Tibial nerve (tissue), 4 donors: ENCODE results near the gene MRPL54. TPM values are rescaled to one million over a fixed set of nuclear protein-coding genes. Genes with fewer than 3 reads are reported as not detected.

Experiments used
- DNase-seq, 2 donors: peaks; one replicate each; pipeline ENCODE4 v3.0.0-alpha.2; 2019; ENCODE audit warnings: low spot score in 2 of 2
- H3K27ac ChIP-seq, 4 donors: fragments of 200-600 bp; sonication (generic) in 3 of 4; one replicate each; pipeline ENCODE4 v1.5.1; 2017 to 2019; ENCODE audit warnings: mild to moderate bottlenecking in 1 of 4
- H3K27me3 ChIP-seq, 2 donors: fragments of 200-600 bp; sonication (generic) in 1 of 2; one replicate each; pipeline versions ENCODE4 v1.5.1 to v1.6.0; 2017 to 2019
- H3K36me3 ChIP-seq, 3 donors: fragments of 200-600 bp; sonication (generic); one replicate each; pipeline ENCODE4 v1.5.1; 2018 to 2019
- H3K4me1 ChIP-seq, 4 donors: fragments of 200-600 bp; sonication (generic) in 3 of 4; one replicate each; pipeline ENCODE4 v1.5.1; 2017 to 2019
- H3K4me3 ChIP-seq, 4 donors: fragments of 200-600 bp; sonication (generic) in 3 of 4; one replicate each; pipeline ENCODE4 v1.5.1; 2017 to 2019; ENCODE audit warnings: mild to moderate bottlenecking in 1 of 4, moderate library complexity in 1 of 4
- H3K9me3 ChIP-seq, 4 donors: fragments of 200-600 bp; sonication (generic) in 3 of 4; one replicate each; pipeline ENCODE4 v1.5.1; 2017 to 2019
- EP300 ChIP-seq, 2 donors: sonication (generic); formaldehyde crosslinking; IDR thresholded peaks; one replicate each; pipeline ENCODE4 v1.6.1; 2017; ENCODE audit warnings: antibody characterized with exemption in 2 of 2, mild to moderate bottlenecking in 1 of 2
- POLR2A ChIP-seq, 2 donors: fragments of 450-650 bp; IDR thresholded peaks; one replicate each; pipeline ENCODE4 v1.6.1; 2017; ENCODE audit warnings: antibody characterized with exemption in 2 of 2, mild to moderate bottlenecking in 2 of 2, moderate library complexity in 2 of 2
- WGBS, 2 donors: methylation state at CpG; one replicate each; pipeline ENCODE4 v1.1.5; 2018; 5-methylcytosine and 5-hydroxymethylcytosine counted together
- total RNA-seq, 4 donors: library from RNA; depleted of rRNA; stranded (reverse); fragments of >200 nt; gene quantifications; one replicate each; pipeline ENCODE4 v1.1.0, GENCODE V29; 2016
- TF ChIP-seq, protein P1 (sequence below), 5 experiments: fragments of 200-600 bp in 3 of 5; fragments of 450-650 bp in 2 of 5; sonication (generic) in 3 of 5; IDR thresholded peaks; one replicate each; pipeline ENCODE4 v1.5.1; 2016 to 2019; ENCODE audit warnings: antibody characterized with exemption in 5 of 5, mild to moderate bottlenecking in 3 of 5, moderate library complexity in 2 of 5

Gene MRPL54
- total RNA-seq, 4 donors from 2014 or later: 44.1 to 111 (median 59.2) TPM

GRCh38 chr19:3801412-3802096 lies 39.1 kb downstream of the MRPL54 start:
- H3K4me1 ChIP-seq: peaks cover 0 to 13% (median 3%) of the 10 kb centered on the region in 4 donors
- WGBS, 2 donors: 1 to 5% methylated on average over 33 to 34 of the region's 46 CpGs
- H3K27ac ChIP-seq: no peak overlapping the region
- H3K27me3 ChIP-seq: peaks cover 0 to 74% of the 10 kb centered on the region in 2 donors
- no peak for TF ChIP-seq POLR2A (IDR thresholded peaks at IDR 0.05)
- TF ChIP-seq, protein P1, sequence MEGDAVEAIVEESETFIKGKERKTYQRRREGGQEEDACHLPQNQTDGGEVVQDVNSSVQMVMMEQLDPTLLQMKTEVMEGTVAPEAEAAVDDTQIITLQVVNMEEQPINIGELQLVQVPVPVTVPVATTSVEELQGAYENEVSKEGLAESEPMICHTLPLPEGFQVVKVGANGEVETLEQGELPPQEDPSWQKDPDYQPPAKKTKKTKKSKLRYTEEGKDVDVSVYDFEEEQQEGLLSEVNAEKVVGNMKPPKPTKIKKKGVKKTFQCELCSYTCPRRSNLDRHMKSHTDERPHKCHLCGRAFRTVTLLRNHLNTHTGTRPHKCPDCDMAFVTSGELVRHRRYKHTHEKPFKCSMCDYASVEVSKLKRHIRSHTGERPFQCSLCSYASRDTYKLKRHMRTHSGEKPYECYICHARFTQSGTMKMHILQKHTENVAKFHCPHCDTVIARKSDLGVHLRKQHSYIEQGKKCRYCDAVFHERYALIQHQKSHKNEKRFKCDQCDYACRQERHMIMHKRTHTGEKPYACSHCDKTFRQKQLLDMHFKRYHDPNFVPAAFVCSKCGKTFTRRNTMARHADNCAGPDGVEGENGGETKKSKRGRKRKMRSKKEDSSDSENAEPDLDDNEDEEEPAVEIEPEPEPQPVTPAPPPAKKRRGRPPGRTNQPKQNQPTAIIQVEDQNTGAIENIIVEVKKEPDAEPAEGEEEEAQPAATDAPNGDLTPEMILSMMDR (IDR thresholded peaks at IDR 0.05): no peak
- TF ChIP-seq EP300 (IDR thresholded peaks at IDR 0.05): no peak
- H3K9me3 ChIP-seq: peaks cover 0 to 10% (median under 1%) of the 10 kb centered on the region in 4 donors
- no peak for DNase-seq
- no peaks in the 10 kb centered on the region for H3K36me3 ChIP-seq
- H3K4me3 ChIP-seq: no peak overlapping the region

GRCh38 chr19:3803114-3803888 lies 40.8 kb downstream of the MRPL54 start:
- no peak overlapping the region for H3K4me3 ChIP-seq
- H3K4me1 ChIP-seq: peaks cover 0 to 13% (median 3%) of the 10 kb centered on the region in 4 donors
- H3K27me3 ChIP-seq: peaks cover 0 to 74% of the 10 kb centered on the region in 2 donors
- H3K27ac ChIP-seq: no peak overlapping the region
- H3K9me3 ChIP-seq: no peaks in the 10 kb centered on the region
- TF ChIP-seq, protein P1 (IDR thresholded peaks at IDR 0.05): no peak
- 74 to 76% methylated on average over 20 to 21 of the region's 24 CpGs for WGBS, 2 donors
- DNase-seq: no peak
- no peaks in the 10 kb centered on the region for H3K36me3 ChIP-seq

DNA sequence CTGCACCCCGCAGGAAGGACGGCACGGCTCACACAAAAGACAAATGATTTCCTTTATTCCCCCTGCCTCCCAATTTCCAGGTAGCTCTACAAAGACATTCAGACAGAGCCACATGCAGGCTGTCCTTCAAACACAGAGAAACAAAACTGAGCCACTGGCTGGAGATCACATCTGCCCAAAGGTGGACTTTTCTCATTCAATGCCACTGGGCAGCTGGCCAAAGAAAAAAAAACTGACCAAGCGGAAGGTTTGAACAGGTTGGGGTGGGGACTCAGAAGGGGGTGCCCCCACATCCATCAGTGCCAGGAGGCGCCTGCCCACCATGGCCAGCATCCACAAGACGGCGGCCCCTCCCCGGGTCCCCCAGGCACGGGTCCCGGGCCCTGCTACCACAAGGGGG lies 41.5 kb downstream of the MRPL54 start:
- Histone ChIP-seq H3K4me1 (peaks cover 0 to 13% (median 3%) of the 10 kb centered on the region in 4 donors), H3K27me3 (peaks cover 0 to 68% of the 10 kb centered on the region in 2 donors), H3K4me3 (no peak overlapping the region), H3K36me3 (no peaks in the 10 kb centered on the region), H3K27ac (no peak overlapping the region), H3K9me3 (no peaks in the 10 kb centered on the region)
- WGBS, 2 donors: 68 to 76% methylated on average over 9 to 10 of the region's 10 CpGs
- TF ChIP-seq EP300 (IDR thresholded peaks at IDR 0.05) (no peak), POLR2A (IDR thresholded peaks at IDR 0.05) (no peak)
- TF ChIP-seq, protein P1 (IDR thresholded peaks at IDR 0.05): no peak
- DNase-seq: no peak

GRCh38 chr19:3804429-3804828 lies 41.9 kb downstream of the MRPL54 start:
- WGBS, 2 donors: 41 to 72% methylated on average over 10 to 13 of the region's 13 CpGs

More at GRCh38 chr19:3804429-3804828, 41.9 kb downstream of the MRPL54 start:
- TF ChIP-seq, protein P1 (IDR thresholded peaks at IDR 0.05): no peak
- TF ChIP-seq POLR2A (IDR thresholded peaks at IDR 0.05): no peak
- H3K4me3 ChIP-seq: no peak overlapping the region
- H3K27me3 ChIP-seq: peaks cover 0 to 64% of the 10 kb centered on the region in 2 donors
- no peaks in the 10 kb centered on the region for H3K36me3 ChIP-seq
- no peak for DNase-seq
- H3K9me3 ChIP-seq: no peaks in the 10 kb centered on the region
- no peak overlapping the region for H3K27ac ChIP-seq
- peaks cover 0 to 13% (median 3%) of the 10 kb centered on the region in 4 donors for H3K4me1 ChIP-seq
